ENCODE data around the gene DOK4. TPM values are rescaled to one million over a fixed set of nuclear protein-coding genes. Genes with fewer than 3 reads are reported as not detected.

DOK4 gene
- total RNA-seq, 2 experiments from 2014 or later, result 5.0 to 6.2 TPM

DNA sequence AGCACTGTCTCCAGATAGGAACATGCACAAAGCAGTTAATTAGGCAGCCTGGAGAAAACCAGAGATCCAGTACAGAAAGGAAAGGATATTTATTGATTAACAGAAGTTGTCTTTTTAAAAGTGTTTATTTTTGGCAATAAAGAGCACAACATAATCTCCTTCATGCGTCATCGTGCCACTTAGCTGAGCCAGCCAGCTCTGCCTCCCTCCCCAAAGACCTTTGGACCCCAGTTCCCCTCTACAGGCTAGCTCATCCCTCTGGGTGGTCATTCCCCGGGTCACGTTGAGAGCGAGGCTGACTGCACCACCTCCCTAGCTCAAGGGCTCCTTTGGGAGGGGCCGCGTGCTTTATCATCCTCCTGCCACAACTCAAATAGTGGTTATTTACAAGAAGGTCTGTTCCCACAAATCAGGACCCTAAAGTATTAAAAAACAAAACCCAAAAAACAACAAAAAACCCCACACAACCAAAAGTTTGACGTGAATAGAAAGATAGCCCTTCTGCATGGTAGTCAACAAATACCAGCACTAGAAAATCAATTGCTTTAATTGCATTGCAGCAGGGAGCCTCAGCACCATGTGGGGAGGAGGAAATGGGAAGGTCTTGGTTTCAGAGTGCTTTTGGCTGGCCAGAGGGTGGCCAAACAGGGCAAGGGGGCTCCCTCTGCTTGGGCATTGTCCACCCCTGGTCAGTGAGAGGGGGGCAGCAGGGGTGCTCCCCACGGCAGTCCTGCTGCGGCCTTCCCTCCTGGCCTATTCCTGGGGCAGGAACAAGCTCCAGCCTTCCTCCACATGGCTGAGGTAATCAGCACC is 14.2 kb downstream of the DOK4 start:
- no peaks in the 10 kb centered on the region for H3K27me3 Mint-ChIP-seq (ENCODE audit: low read depth)
- peaks cover 12% of the 10 kb centered on the region for H3K36me3 Mint-ChIP-seq (ENCODE audit: low read depth)
- H3K4me1 Mint-ChIP-seq (ENCODE audit: low read depth), result peaks cover 16% of the 10 kb centered on the region
- H3K9me3 Mint-ChIP-seq, result no peaks in the 10 kb centered on the region
- DNase-seq, result no peak
- no peak overlapping the region for H3K4me3 Mint-ChIP-seq
- intact Hi-C loops (cut with micrococcal nuclease), result no loop called here
- H3K27ac Mint-ChIP-seq, result peak overlapping the region; percentile 56
- CTCF ChIA-PET, result interaction anchor here (1.1 to 6.0 kb wide), 3 partner anchors 10 to 53 kb away, joined by 3 to 71 read pairs (median 37); partner anchors contain the start of gene POLR2C

DNA sequence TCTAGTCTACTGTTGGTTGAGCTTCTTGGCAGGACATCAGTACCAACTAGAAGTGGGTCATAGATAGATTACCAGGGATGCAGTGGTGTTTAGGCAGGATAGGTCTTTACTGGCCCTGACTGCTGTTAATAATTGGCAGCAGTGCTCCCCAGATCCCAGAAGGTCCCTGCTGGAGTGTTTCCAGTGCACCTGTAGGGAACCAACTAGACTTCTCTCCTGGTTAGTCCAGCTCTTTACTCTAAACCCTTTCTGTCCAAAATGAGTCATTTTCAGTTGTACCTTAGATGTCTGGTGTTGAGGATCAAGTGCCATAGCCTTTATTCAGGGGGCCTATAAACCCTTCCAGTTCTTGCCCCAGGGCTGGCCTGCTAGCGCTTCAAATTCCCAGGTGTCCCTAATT is 15.1 kb downstream of the DOK4 start:
- Mint-ChIP-seq H3K4me3 (no peak overlapping the region), H3K27ac (no peak overlapping the region), H3K36me3 (ENCODE audit: low read depth) (peaks cover 14% of the 10 kb centered on the region), H3K9me3 (no peaks in the 10 kb centered on the region), H3K27me3 (ENCODE audit: low read depth) (no peaks in the 10 kb centered on the region), H3K4me1 (ENCODE audit: low read depth) (peaks cover 12% of the 10 kb centered on the region)
- no peak for DNase-seq
- CTCF ChIA-PET, result interaction anchor here (0.8 to 5.6 kb wide), 3 partner anchors 9 to 52 kb away, joined by 3 to 37 read pairs (median 3); partner anchors contain the start of gene POLR2C
- intact Hi-C loops (cut with micrococcal nuclease), result no loop called here

DNA sequence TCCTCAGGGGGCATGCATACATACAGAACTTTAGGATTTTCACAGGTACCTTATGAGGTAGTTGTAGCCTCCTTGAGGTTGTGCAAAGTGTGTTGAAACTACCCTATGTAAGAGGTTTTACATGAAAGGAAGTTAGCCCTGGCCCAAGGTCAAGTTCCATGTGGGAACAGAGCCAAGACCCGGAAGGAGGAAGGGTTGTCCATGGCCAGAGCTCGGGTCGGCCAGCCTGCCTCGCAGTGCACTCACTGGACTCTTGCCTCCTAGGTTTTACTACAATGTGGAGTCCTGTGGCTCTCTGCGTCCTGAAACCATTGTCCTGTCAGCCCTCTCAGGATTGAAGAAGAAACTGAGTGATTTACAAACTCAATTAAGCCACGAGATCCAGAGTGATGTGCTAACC is 15.6 kb downstream of the DOK4 start:
- DNase-seq, result no peak
- Mint-ChIP-seq H3K27ac (no peak overlapping the region), H3K4me1 (ENCODE audit: low read depth) (peaks cover 12% of the 10 kb centered on the region), H3K9me3 (no peaks in the 10 kb centered on the region), H3K36me3 (ENCODE audit: low read depth) (peaks cover 15% of the 10 kb centered on the region), H3K27me3 (ENCODE audit: low read depth) (no peaks in the 10 kb centered on the region), H3K4me3 (no peak overlapping the region)
- CTCF ChIA-PET, result interaction anchor here (0.8 kb wide), 1 partner anchor 49 kb away, joined by 3 read pairs; no protein-coding TSS in a partner anchor
- intact Hi-C loops (cut with micrococcal nuclease), result no loop called here

DNA sequence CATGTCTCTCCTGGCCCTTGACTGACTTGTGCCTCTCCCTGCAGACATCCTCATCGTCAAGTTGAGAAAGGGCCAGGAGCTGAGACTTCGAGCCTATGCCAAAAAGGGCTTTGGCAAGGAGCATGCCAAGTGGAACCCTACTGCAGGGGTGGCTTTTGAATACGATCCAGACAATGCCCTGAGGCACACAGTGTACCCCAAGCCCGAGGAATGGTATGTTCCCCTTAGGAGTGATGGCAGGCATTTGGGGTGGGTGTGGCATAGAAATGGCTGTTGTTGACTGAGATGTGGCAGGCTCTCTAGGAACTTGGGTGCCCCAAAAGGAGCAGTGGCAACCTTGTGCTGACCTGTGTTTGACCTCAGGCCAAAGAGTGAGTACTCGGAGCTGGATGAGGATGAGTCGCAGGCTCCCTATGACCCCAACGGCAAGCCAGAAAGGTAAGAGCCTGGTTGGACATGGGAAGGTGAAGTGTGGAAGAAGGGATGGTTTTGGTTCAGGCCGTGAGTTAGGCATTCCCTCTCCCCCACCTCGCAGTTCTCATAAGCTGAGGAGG is 16.3 kb downstream of the DOK4 start:
- H3K27ac Mint-ChIP-seq, result no peak overlapping the region
- no peak for DNase-seq
- no peaks in the 10 kb centered on the region for H3K27me3 Mint-ChIP-seq (ENCODE audit: low read depth)
- H3K36me3 Mint-ChIP-seq (ENCODE audit: low read depth), result peaks cover 17% of the 10 kb centered on the region
- H3K4me1 Mint-ChIP-seq (ENCODE audit: low read depth), result peaks cover 10% of the 10 kb centered on the region
- intact Hi-C loops (cut with micrococcal nuclease), result loop anchor here (10.0 kb wide), 1 partner anchor 535 kb away; the partner anchor contains the start of genes USB1 and ZNF319
- H3K9me3 Mint-ChIP-seq, result no peaks in the 10 kb centered on the region
- no peak overlapping the region for H3K4me3 Mint-ChIP-seq
- CTCF ChIA-PET, result no interaction called here

DNA sequence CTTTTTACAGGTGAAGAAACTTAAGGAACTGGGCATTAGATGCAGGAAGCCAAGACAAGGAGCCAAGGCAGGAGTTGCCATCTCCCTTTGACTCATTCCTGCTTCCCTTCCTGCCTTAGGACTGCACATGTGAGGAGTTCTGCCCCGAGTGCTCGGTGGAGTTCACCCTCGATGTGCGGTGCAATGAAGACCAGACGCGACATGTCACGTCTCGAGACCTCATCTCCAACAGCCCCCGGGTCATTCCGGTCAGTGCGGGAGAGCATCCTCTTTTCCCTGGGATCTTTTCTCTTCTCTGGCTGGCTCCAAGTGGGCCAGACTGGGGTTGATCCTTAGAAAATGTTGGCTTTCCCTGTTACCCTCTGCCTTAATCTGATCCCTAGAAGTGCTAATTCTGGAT is 17.2 kb downstream of the DOK4 start:
- CTCF ChIA-PET, result no interaction called here
- H3K9me3 Mint-ChIP-seq, result no peaks in the 10 kb centered on the region
- no peak overlapping the region for H3K27ac Mint-ChIP-seq
- DNase-seq, result no peak
- intact Hi-C loops (cut with micrococcal nuclease), result loop anchor here (10.0 kb wide), 1 partner anchor 536 kb away; the partner anchor contains the start of genes USB1 and ZNF319
- peaks cover 18% of the 10 kb centered on the region for H3K4me1 Mint-ChIP-seq (ENCODE audit: low read depth)
- peaks cover 21% of the 10 kb centered on the region for H3K36me3 Mint-ChIP-seq (ENCODE audit: low read depth)
- no peaks in the 10 kb centered on the region for H3K27me3 Mint-ChIP-seq (ENCODE audit: low read depth)
- no peak overlapping the region for H3K4me3 Mint-ChIP-seq

DNA sequence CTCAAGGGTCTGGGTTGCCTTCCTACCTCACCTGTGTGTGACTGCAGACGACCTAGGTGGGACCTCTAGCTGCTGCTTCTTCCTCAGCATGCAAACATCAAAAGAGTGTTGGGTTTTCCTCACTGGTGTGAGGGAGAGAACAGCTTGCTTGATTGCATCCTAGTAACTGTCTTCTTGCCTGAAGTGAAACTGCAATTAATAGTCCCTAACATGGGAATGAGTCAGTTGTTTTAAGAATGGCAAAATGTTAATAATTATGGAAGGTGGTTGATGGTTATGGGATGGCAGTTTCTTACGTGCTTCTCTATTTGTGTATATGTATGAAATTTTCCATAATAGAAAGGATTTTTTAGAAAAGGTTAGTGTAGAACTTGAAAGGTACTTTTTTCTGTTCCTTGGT is 17.9 kb downstream of the DOK4 start:
- Mint-ChIP-seq H3K4me1 (ENCODE audit: low read depth) (peaks cover 25% of the 10 kb centered on the region), H3K27me3 (ENCODE audit: low read depth) (no peaks in the 10 kb centered on the region), H3K36me3 (ENCODE audit: low read depth) (peaks cover 23% of the 10 kb centered on the region), H3K27ac (no peak overlapping the region), H3K4me3 (no peak overlapping the region), H3K9me3 (no peaks in the 10 kb centered on the region)
- DNase-seq, result no peak
- intact Hi-C loops (cut with micrococcal nuclease), result loop anchor here (10.0 kb wide), 1 partner anchor 536 kb away; the partner anchor contains the start of genes USB1 and ZNF319
- CTCF ChIA-PET, result interaction anchor here (0.6 to 0.7 kb wide), 2 partner anchors 8 to 64 kb away, joined by 3 to 6 read pairs; no protein-coding TSS in a partner anchor

DNA sequence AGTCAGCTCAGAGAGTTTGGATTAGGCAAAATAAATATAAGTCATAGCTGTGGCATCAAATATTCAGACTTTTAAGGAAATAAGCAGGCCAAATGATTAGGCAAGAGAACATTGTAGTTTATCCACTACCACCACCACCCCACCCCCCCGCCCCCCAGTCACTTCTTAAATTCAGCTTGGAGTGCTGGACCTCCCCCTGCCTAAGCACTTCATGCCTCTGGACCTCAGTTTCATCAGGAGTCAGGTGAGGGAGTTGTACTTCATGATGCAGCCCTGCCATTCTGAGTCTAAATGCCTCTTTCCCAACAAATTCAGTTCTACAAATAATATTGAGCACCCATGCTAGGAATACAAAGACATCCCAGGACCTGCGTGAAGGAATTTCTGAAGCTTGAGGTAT is 21.8 kb downstream of the DOK4 start:
- H3K36me3 Mint-ChIP-seq (ENCODE audit: low read depth), result peaks cover 16% of the 10 kb centered on the region
- no peaks in the 10 kb centered on the region for H3K27me3 Mint-ChIP-seq (ENCODE audit: low read depth)
- CTCF ChIA-PET, result interaction anchor here (1.0 to 7.8 kb wide), 5 partner anchors 9 to 57 kb away, joined by 3 to 63 read pairs (median 4); partner anchors contain the start of genes CIAPIN1 and COQ9
- H3K9me3 Mint-ChIP-seq, result no peaks in the 10 kb centered on the region
- no peak overlapping the region for H3K27ac Mint-ChIP-seq
- H3K4me3 Mint-ChIP-seq, result no peak overlapping the region
- intact Hi-C loops (cut with micrococcal nuclease), result loop anchor here (5.0 to 10.0 kb wide), 2 partner anchors 273 to 540 kb away; partner anchors contain the start of genes KATNB1, USB1 and ZNF319
- no peak for DNase-seq
- H3K4me1 Mint-ChIP-seq (ENCODE audit: low read depth), result peaks cover 30% of the 10 kb centered on the region

DNA sequence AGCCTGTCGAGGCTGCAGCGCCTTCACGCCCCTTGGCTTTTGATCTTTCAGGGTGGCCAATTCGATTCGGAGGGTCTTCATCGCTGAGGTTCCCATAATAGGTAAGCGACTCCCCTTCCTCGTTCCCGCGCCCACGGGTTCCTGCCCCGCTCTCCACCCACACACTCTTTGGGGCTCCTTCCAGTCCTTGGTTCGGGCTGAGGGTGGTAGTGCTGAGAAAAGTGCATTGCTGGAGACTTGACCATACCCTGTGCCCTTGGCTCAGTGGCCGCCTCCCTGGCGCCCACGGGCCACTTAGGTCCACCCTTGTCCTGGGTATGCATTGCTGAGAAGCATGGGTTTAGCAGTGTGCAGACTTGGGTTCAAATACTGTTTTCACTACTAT is 23.3 kb downstream of the DOK4 start:
- CTCF ChIA-PET, result interaction anchor here (0.7 to 7.8 kb wide), 13 partner anchors 11 to 329 kb away, joined by 3 to 63 read pairs (median 4); partner anchors contain the start of genes CIAPIN1 and COQ9
- H3K36me3 Mint-ChIP-seq (ENCODE audit: low read depth), result peaks cover 12% of the 10 kb centered on the region
- H3K27me3 Mint-ChIP-seq (ENCODE audit: low read depth), result no peaks in the 10 kb centered on the region
- H3K27ac Mint-ChIP-seq, result peak overlapping the region; percentile 99
- no peaks in the 10 kb centered on the region for H3K9me3 Mint-ChIP-seq
- DNase-seq, result no peak
- intact Hi-C loops (cut with micrococcal nuclease), result loop anchor here (1.0 to 10.0 kb wide), 7 partner anchors 16 to 542 kb away; partner anchors contain the start of genes CIAPIN1, COQ9, DOK4 and KATNB1
- H3K4me3 Mint-ChIP-seq, result peak overlapping the region; percentile 100
- H3K4me1 Mint-ChIP-seq (ENCODE audit: low read depth), result peaks cover 30% of the 10 kb centered on the region

DNA sequence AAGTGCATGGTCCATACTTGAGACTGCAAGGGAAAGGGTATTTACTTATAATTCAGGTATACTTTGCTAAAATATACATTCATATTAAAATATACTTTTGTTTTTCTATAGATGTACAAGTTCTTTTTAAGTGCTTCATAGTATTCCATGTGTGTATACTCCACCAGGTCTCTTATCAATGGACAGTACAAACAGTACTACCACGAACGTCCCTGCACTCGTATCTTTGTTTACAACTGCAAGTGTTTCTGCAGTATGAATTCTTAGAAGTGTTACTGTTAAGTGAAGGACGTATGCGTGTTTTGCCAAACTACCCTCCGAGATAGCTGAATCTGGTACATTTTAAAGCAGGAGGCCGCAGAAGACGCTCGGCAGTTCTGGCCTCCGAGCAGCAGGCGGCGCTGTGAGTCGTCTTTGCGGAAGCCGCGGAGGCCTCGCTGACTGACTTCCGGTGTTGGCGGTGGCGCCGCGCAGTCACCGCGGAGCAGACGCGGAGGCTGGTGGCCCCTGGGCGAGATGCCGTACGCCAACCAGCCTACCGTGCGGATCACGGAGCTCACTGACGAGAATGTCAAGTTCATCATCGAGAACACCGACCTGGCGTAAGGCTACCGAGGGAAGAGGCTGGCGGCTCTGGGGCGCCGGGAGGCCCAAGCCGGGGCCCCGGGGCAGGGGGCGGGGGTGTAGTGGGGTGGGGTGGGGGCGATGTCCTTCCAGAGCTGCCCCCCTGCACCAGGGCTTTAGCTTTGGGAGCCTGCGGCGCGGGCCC is 23.9 kb downstream of the DOK4 start, which contains the start of gene POLR2C:
POLR2C (plus strand) TSS at position 471 of the 769 bp plus-strand sequence; CDS start at position 517, 46 bp downstream.
- peak; percentile 95 for DNase-seq
- H3K36me3 Mint-ChIP-seq (ENCODE audit: low read depth), result peaks cover 12% of the 10 kb centered on the region
- no peaks in the 10 kb centered on the region for H3K9me3 Mint-ChIP-seq
- peaks cover 30% of the 10 kb centered on the region for H3K4me1 Mint-ChIP-seq (ENCODE audit: low read depth)
- CTCF ChIA-PET, result interaction anchor here (0.7 to 7.8 kb wide), 17 partner anchors 11 to 400 kb away, joined by 3 to 63 read pairs (median 4); partner anchors contain the start of genes ADGRG5, CCDC102A, CIAPIN1 and COQ9
- H3K27me3 Mint-ChIP-seq (ENCODE audit: low read depth), result no peaks in the 10 kb centered on the region
- intact Hi-C loops (cut with micrococcal nuclease), result loop anchor here (1.0 to 10.0 kb wide), 7 partner anchors 15 to 542 kb away; partner anchors contain the start of genes CIAPIN1, COQ9, DOK4 and KATNB1
- H3K27ac Mint-ChIP-seq, result peak within 1 kb of the TSS; percentile 99
- H3K4me3 Mint-ChIP-seq, result peak within 1 kb of the TSS; percentile 100

DNA sequence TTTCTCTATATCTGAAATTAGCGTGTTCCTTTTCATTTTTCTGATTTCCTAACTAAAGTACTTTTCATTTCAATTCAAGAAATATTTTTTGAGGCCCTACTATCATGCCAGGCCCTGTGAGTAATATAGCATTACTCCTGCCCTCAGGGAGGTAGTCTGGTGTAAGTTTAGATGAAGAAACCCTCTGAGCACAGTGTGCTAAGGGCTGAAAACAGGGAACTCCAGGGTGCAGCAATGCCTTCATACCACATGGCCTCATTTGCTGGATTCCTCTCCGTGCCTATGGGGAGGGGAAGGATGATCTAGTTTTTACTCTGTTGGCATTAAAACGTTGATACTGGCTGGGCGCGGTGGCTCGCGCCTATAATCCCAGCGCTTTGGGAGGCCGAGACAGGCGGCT is 34.3 kb downstream of the DOK4 start:
- intact Hi-C loops (cut with micrococcal nuclease), result no loop called here
- peaks cover 17% of the 10 kb centered on the region for H3K4me1 Mint-ChIP-seq (ENCODE audit: low read depth)
- no peak overlapping the region for H3K27ac Mint-ChIP-seq
- CTCF ChIA-PET, result interaction anchor here (0.9 kb wide), 1 partner anchor 10 kb away, joined by 3 read pairs; the partner anchor contains the start of gene POLR2C
- no peak overlapping the region for H3K4me3 Mint-ChIP-seq
- no peaks in the 10 kb centered on the region for H3K27me3 Mint-ChIP-seq (ENCODE audit: low read depth)
- H3K36me3 Mint-ChIP-seq (ENCODE audit: low read depth), result peaks cover 22% of the 10 kb centered on the region
- H3K9me3 Mint-ChIP-seq, result no peaks in the 10 kb centered on the region
- DNase-seq, result no peak

DNA sequence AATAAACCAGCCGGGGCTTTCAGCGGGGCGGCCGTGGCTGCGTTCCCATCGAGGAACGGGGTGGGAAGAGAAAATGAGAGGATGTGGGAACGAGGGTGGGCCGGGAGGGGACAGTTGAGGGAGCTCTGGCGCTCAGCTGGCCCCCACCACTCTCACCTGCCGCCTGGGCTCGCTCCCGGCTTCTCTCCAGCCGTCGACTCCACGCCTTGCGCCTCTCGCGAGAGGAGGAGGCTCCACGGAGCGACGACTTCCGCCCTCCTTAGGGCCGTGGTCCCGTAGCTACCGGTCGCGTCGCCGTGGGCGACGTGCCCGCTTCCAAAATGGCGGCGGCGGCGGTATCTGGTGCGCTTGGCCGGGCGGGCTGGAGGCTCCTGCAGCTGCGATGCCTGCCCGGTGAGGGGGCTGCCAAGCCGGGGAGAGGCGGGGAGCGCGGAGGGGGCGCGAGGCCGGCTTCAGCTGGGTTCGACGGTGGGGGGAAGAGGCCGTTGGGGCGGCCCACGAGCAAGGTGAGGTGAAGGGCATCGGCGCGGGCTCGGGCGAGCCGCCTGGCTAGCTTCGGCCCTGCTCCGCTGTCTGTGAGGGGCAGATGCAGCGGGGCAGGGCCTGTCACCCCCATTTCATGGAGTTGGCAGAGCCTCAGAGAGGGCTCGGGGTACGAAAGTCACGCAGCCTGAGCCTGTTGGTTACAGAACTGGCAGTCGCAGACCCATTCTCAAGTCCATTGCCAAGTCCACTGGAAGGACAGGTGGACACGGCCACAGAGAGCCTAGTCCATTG is 38.9 kb downstream of the DOK4 start, which contains the start of the genes CIAPIN1 and COQ9:
CIAPIN1 (minus strand) TSS at position 200 of the 777 bp plus-strand sequence. CDS start 6,457 bp downstream, outside the sequence.
COQ9 (plus strand) TSS at position 294 of the 777 bp plus-strand sequence; CDS start at position 321, 27 bp downstream.
- Mint-ChIP-seq H3K4me3 (peak within 1 kb of the TSS; percentile 86), H3K27me3 (ENCODE audit: low read depth) (no peaks in the 10 kb centered on the region), H3K9me3 (no peaks in the 10 kb centered on the region), H3K36me3 (ENCODE audit: low read depth) (peaks cover 6% of the 10 kb centered on the region), H3K4me1 (ENCODE audit: low read depth) (peaks cover 42% of the 10 kb centered on the region), H3K27ac (peak within 1 kb of the TSS; percentile 86)
- CTCF ChIA-PET, result interaction anchor here (0.6 to 3.2 kb wide), 11 partner anchors 9 to 203 kb away, joined by 3 to 14 read pairs (median 3); partner anchors contain the start of gene POLR2C
- intact Hi-C loops (cut with micrococcal nuclease), result loop anchor here (1.0 to 5.0 kb wide), 7 partner anchors 15 to 680 kb away; partner anchors contain the start of genes ARL2BP, CCDC102A, CFAP20 and KATNB1
- DNase-seq, result peak; percentile 96

Measured in activated naive CD4-positive, alpha-beta T cell treated with anti-CD3 and anti-CD28 coated beads for 36 hours (primary cell).